Gastroesophageal sphincter (tissue), 4 donors: ENCODE results near the gene CTDSPL2. TPM values are rescaled to one million over a fixed set of nuclear protein-coding genes. Genes with fewer than 3 reads are reported as not detected.
"Not testable (repeated sequence)": the region's sequence is repeated elsewhere in the genome, so short reads cannot be mapped to it uniquely, and the experiment has no call there.

Experiments used
- ATAC-seq: fragments of 150-250 bp; one replicate; pipeline ENCODE4 v1.9.1; 2016; ENCODE audit warnings: mild to moderate bottlenecking, moderate library complexity
- H3K27ac ChIP-seq, 4 donors: fragments of 200-600 bp; sonication (generic) in 3 of 4; 1 replicate in 3 of 4; 2 replicates in 1 of 4; pipeline ENCODE4 v1.5.1; 2016 to 2019
- H3K27me3 ChIP-seq: fragments of 200-600 bp; sonication (generic); one replicate; pipeline ENCODE4 v1.5.1; 2019
- H3K36me3 ChIP-seq, 2 donors: fragments of 200-600 bp; sonication (generic); one replicate each; pipeline ENCODE4 v1.5.1; 2019; ENCODE audit warnings: control low read depth in 1 of 2
- H3K4me1 ChIP-seq, 3 donors: fragments of 200-600 bp; sonication (generic); 1 replicate in 2 of 3; 2 replicates in 1 of 3; pipeline ENCODE4 v1.5.1; 2016 to 2019; ENCODE audit warnings: control low read depth in 2 of 3
- H3K4me3 ChIP-seq, 2 donors: fragments of 200-600 bp; sonication (generic); one replicate each; pipeline ENCODE4 v1.5.1; 2019; ENCODE audit warnings: mild to moderate bottlenecking in 1 of 2, moderate library complexity in 1 of 2
- H3K9me3 ChIP-seq, 3 donors: fragments of 200-600 bp; sonication (generic); one replicate each; pipeline ENCODE4 v1.5.1; 2017 to 2019; ENCODE audit warnings: control low read depth in 2 of 3
- EP300 ChIP-seq: sonication (generic); formaldehyde crosslinking; IDR thresholded peaks from one replicate; pipeline ENCODE4 v1.6.1; 2017; ENCODE audit warnings: antibody characterized with exemption, mild to moderate bottlenecking
- POLR2A ChIP-seq, 2 donors: fragments of 450-650 bp; IDR thresholded peaks; one replicate each; pipeline ENCODE4 v1.6.1; 2017; ENCODE audit warnings: antibody characterized with exemption in 2 of 2, mild to moderate bottlenecking in 2 of 2, moderate library complexity in 1 of 2
- POLR2AphosphoS5 ChIP-seq: sonication (generic); formaldehyde crosslinking; IDR thresholded peaks from one replicate; pipeline ENCODE4 v1.6.1; 2017; ENCODE audit warnings: antibody characterized with exemption
- WGBS, 2 donors: methylation state at CpG; one replicate each; pipeline ENCODE4 v1.1.5; 2018; ENCODE audit warnings: low coverage in 1 of 2; 5-methylcytosine and 5-hydroxymethylcytosine counted together
- total RNA-seq, 4 donors: library from RNA; depleted of rRNA; stranded (reverse); fragments of >200 nt; gene quantifications; one replicate each; pipeline ENCODE4 v1.1.0, GENCODE V29; 2016
- TF ChIP-seq, protein P1 (sequence below), 4 experiments: fragments of 200-600 bp in 2 of 4; fragments of 450-650 bp in 2 of 4; sonication (generic) in 1 of 4; IDR thresholded peaks; one replicate each; pipeline ENCODE4 v1.5.1; 2017 to 2019; ENCODE audit warnings: antibody characterized with exemption in 4 of 4, mild to moderate bottlenecking in 2 of 4, moderate library complexity in 2 of 4

CTDSPL2 gene
- total RNA-seq, 4 donors from 2014 or later, result 31.6 to 74.7 (median 46.9) TPM

DNA sequence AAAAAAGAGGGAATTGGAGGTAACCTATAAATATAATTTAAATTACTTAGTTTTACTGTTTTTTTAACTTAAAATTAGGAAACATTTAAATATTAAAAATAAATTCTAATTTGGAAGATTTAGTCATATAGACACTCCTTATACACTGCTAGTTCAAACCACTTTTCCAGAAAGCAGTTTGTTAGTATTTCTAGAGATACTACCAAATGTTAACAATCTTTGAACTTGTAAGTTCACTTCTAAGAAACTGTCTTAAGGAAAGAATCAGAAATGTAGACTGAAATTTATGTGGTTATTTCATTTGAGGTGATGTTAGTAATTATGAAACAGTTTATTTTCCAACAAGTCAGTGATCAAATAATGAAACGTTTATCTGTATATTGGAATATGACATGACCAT is 22.7 kb downstream of the CTDSPL2 start:
- TF ChIP-seq POLR2AphosphoS5 (no peak), POLR2A (IDR thresholded peaks at IDR 0.05) (no peak)
- no peak overlapping the region for H3K27ac ChIP-seq
- 14 to 59% methylated on average over 1 of the region's 1 CpG for WGBS, 2 donors
- H3K9me3 ChIP-seq, result no peaks in the 10 kb centered on the region
- H3K4me3 ChIP-seq, result no peak overlapping the region
- no peak for ATAC-seq
- H3K4me1 ChIP-seq, result no peaks in the 10 kb centered on the region
- no peaks in the 10 kb centered on the region for H3K27me3 ChIP-seq
- H3K36me3 ChIP-seq, result peaks cover 0 to 6% of the 10 kb centered on the region in 2 donors

DNA sequence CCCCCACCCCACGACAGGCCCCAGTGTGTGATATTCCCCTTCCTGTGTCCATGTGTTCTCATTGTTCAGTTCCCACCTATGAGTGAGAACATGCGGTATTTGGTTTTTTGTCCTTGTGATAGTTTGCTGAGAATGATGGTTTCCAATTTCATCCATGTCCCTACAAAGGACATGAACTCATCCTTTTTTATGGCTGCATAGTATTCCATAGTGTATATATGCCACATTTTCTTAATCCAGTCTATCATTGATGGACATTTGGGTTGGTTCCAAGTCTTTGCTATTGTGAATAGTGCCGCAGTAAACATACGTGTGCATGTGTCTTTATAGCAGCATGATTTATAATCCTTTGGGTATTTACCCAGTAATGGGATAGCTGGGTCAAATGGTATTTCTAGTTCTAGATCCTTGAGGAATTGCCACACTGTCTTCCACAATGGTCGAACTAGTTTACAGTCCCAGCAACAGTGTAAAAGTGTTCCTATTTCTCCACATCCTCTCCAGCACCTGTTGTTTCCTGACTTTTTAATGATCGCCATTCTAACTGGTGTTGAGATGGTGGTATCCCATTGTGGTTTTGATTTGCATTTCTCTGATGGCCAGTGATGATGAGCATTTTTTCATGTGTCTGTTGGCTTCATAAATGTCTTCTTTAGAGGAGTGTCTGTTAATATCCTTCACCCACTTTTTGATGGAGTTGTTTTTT is 26.3 kb downstream of the CTDSPL2 start:
- not testable (repeated sequence) for H3K36me3 ChIP-seq, H3K27ac ChIP-seq, ATAC-seq, H3K9me3 ChIP-seq, H3K27me3 ChIP-seq, H3K4me3 ChIP-seq
- H3K4me1 ChIP-seq, result peaks cover 0 to 13% (median 0%) of the 10 kb centered on the region in 3 donors
- 98 to 100% methylated on average over 1 to 5 of the region's 6 CpGs for WGBS, 2 donors

DNA sequence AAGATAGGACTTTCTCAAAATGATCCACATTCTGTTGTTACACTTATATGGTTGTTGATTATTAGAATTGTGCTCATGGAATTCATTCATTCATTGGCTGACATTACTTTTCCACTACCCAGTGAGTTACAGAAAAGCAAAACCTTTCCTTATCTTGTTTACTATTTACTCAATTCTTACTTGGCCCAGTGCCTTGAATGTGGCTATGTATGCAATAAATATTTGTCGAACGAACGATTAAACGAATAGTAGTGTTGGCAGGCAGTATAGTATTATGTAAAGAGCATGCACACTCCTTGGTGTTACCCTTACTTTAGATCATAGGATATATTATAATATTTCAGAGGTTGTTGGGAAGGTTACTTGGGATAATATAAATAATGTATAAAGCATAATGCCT is 31.0 kb downstream of the CTDSPL2 start:
- Histone ChIP-seq H3K4me1 (peaks cover 0 to 13% (median 0%) of the 10 kb centered on the region in 3 donors), H3K27me3 (no peaks in the 10 kb centered on the region), H3K4me3 (no peak overlapping the region), H3K36me3 (peaks cover 0 to 22% of the 10 kb centered on the region in 2 donors), H3K9me3 (no peaks in the 10 kb centered on the region), H3K27ac (no peak overlapping the region)
- 50 to 59% methylated on average over 4 of the region's 4 CpGs for WGBS, 2 donors
- ATAC-seq, result no peak
- TF ChIP-seq, protein P1, sequence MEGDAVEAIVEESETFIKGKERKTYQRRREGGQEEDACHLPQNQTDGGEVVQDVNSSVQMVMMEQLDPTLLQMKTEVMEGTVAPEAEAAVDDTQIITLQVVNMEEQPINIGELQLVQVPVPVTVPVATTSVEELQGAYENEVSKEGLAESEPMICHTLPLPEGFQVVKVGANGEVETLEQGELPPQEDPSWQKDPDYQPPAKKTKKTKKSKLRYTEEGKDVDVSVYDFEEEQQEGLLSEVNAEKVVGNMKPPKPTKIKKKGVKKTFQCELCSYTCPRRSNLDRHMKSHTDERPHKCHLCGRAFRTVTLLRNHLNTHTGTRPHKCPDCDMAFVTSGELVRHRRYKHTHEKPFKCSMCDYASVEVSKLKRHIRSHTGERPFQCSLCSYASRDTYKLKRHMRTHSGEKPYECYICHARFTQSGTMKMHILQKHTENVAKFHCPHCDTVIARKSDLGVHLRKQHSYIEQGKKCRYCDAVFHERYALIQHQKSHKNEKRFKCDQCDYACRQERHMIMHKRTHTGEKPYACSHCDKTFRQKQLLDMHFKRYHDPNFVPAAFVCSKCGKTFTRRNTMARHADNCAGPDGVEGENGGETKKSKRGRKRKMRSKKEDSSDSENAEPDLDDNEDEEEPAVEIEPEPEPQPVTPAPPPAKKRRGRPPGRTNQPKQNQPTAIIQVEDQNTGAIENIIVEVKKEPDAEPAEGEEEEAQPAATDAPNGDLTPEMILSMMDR (IDR thresholded peaks at IDR 0.05), result no peak
- TF ChIP-seq POLR2A (IDR thresholded peaks at IDR 0.05) (no peak), EP300 (no peak), POLR2AphosphoS5 (no peak)

DNA sequence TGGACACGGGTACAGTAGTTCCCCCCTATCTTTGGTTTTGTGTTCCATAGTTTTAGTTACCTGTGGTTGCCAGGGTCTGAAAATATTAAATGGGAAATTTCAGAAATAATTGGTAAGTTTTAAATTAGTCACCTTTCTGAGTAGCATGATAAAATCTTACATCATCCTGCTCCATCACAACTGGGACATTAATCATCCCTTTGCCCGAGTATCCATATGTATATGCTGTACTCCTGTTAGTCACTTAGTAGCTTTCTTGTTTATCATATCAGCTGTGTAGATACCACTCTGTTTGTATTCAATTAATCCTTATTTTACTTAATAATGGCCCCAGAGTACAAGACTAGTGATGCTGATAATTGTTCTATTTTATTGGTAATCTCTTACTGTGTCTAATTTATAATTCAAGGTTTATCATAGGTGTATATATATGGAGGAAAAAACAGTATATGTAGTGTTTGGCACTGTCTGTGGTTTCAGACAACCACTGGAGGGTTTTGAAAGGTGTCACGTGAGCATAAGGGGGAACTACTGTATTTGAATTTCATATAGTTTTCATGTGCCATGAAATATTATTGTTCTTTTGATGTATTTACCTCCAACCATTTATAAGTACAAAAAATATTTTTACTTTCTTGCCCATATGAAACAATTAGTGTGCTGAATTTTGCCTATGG is 41.4 kb downstream of the CTDSPL2 start:
- ATAC-seq, result no peak
- H3K9me3 ChIP-seq, result no peaks in the 10 kb centered on the region
- no peaks in the 10 kb centered on the region for H3K4me1 ChIP-seq
- no peaks in the 10 kb centered on the region for H3K27me3 ChIP-seq
- TF ChIP-seq POLR2AphosphoS5, result no peak
- TF ChIP-seq EP300, result no peak
- H3K36me3 ChIP-seq, result peaks cover 0 to 48% of the 10 kb centered on the region in 2 donors
- no peak overlapping the region for H3K27ac ChIP-seq
- 46 to 63% methylated on average over 3 of the region's 3 CpGs for WGBS, 2 donors
- no peak overlapping the region for H3K4me3 ChIP-seq

DNA sequence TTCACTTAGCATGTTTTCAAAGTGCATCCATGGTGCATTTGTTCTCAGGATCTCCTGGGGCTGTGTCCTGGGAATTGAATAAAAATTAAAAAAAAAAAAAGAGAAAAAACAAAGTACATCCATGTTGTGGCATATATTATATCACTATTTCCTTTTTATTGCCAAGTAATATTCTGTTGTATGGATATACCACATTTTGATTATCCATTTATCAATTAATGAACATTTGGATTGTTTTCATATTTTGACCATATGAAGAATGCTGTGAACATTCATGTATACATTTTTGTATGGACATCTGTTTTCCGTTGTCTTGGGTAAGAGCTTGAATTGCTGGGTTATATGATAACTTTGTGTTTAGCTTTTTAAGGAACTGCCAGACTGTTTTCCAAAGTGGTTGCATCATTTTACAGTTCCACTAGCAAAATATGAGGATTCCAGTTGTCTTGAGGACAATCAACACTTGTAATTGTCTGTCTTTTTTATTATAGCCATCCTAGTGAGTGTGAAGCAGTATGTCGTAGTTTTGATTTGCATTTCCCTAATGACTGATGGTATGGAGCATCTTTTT is 44.5 kb downstream of the CTDSPL2 start:
- TF ChIP-seq, protein P1 (IDR thresholded peaks at IDR 0.05), result no peak
- no peak for TF ChIP-seq EP300
- no peak for TF ChIP-seq POLR2AphosphoS5
- no peak for TF ChIP-seq POLR2A (IDR thresholded peaks at IDR 0.05)
- H3K9me3 ChIP-seq, result no peaks in the 10 kb centered on the region
- H3K27me3 ChIP-seq, result no peaks in the 10 kb centered on the region
- H3K27ac ChIP-seq, result no peak overlapping the region
- no peaks in the 10 kb centered on the region for H3K4me1 ChIP-seq
- no peak for ATAC-seq
- 97 to 100% methylated on average over 1 to 2 of the region's 2 CpGs for WGBS, 2 donors
- no peak overlapping the region for H3K4me3 ChIP-seq
- peaks cover 0 to 37% of the 10 kb centered on the region in 2 donors for H3K36me3 ChIP-seq

DNA sequence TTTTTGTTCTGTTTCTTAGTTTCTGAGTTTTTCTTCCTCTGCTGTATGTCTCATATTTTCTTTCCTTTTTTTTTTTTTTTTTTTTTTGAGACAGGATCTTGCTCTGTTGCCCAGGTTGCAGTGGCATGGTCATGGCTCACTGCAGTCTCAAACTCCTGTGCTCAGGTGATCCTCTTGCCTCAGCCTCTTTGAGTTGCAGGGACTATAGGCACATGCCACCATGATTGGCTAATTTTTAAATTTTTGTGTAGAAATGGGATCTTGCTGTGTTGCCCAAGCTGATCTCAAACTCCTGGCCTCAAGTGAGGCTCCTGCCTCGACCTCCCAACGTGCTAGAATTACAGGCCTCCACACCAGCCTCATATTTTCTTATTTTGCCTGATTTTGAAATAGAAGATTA is 51.9 kb downstream of the CTDSPL2 start:
- no peak for TF ChIP-seq POLR2AphosphoS5
- no peak for TF ChIP-seq POLR2A (IDR thresholded peaks at IDR 0.05)
- no peak for TF ChIP-seq EP300
- TF ChIP-seq, protein P1 (IDR thresholded peaks at IDR 0.05), result no peak

More for the DNA sequence above, 51.9 kb downstream of the CTDSPL2 start:
- no peaks in the 10 kb centered on the region for H3K27me3 ChIP-seq
- no peak for ATAC-seq
- H3K27ac ChIP-seq, result no peak overlapping the region
- 96 to 100% methylated on average over 2 of the region's 2 CpGs for WGBS, 2 donors
- peaks cover 0 to 3% of the 10 kb centered on the region in 2 donors for H3K36me3 ChIP-seq
- no peak overlapping the region for H3K4me3 ChIP-seq
- H3K4me1 ChIP-seq, result no peaks in the 10 kb centered on the region
- H3K9me3 ChIP-seq, result no peaks in the 10 kb centered on the region
